ENCODE measurements around the gene RASAL2.

RASAL2 gene

GRCh38 chr1:178093951-178094738 lies at the start of gene RASAL2:
RASAL2 (plus strand) TSS chr1:178094104; CDS start chr1:178094493, 389 bp downstream.
- DNase-seq, result peak; percentile 21 to 22

- DNase-seq, result no peak
These were observed 47.2 kb upstream of the RASAL2 start for GRCh38 chr1:178046591-178047270.

DNA sequence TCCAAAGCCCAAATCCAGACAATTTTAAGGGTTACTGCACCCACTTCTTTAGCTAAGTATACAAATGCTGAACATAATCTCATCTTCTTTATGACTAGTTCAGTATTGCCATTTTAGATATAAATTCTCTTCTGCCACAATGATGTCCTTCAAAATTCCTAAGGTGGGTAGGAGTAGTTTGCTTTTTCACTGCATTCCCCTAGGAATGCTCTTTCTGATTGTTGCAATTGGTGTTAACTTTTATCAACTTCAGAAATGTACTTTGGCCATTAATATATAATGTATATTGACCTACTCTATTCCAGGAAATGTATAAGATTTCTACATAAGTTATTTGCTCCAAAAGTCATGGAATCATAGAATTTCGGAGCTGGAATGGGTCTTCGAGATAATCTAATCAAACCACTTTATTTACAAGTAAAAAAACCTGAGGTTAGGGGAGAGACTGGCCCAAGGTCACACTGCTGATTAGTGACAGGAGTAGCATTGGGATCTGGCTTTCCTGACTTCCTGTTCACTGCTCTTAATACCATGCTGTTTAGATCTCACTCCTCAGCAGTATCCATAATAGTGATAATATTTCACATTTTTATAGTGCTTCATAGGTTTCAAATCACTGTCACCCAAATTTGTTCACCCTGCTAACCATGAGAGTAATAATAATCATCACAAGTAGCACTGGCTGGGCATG lies 46.4 kb upstream of the RASAL2 start:
- DNase-seq, result no peak

DNA sequence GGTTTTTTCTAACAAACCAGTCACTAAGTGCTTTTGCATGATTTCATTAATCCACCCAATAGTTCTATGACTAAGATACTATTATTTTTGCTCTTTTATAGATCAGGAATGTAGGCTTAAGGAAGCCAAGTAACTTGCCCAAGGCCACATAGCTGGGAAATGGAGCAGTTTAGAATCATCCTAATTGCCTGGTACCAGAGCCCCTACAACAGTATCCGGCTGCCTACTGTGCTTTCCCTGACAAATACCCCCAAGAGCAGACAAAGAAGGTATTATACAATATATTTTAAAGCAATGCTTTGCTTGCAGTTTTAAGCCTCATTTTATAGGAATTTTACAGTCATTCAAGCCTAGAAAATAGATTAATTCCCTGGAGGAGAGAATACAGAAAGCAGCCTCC lies 45.5 kb upstream of the RASAL2 start:
- DNase-seq, result no peak

GRCh38 chr1:178048883-178049282 lies 45.0 kb upstream of the RASAL2 start:
- no peak for DNase-seq

- no peak for DNase-seq
These were observed 43.8 kb upstream of the RASAL2 start for GRCh38 chr1:178050084-178050483.

GRCh38 chr1:178051071-178051470 lies 42.8 kb upstream of the RASAL2 start:
- no peak for DNase-seq

GRCh38 chr1:178052650-178053461 lies 41.0 kb upstream of the RASAL2 start:
- no peak for DNase-seq

GRCh38 chr1:178055093-178055492 lies 38.8 kb upstream of the RASAL2 start:
- DNase-seq, result no peak

DNA sequence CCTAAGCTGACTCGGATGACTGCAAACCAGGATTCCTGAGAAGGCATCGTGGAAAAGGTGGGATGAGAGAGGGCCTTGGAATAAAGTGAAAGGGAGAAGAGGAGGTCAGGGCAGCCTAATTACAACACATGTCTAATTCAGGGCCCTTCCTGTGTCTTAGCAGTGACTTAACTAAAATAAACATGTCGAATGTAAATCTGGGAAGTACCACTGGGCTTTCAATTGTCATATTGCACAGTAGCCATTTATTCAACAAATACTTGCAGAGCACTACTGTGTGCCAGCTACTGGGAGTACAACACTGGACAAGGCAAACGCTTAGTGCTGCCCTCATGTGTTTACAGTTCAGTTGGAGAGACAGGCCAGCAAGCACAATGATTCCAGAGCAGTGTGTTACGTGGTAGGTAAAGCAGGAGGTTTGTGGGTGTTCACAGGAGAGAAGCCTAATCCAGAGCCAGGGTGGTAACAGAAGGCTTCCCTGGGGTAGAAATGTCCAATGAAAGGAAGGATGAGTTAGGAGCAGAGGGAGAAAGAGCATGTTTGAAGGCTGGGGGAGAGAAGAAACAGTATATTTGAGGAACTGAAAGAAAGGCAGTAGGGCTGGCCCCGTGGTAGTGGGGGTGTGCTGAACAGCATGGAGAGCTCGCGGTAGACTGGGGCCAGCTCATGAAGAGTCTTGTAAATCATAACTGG lies 38.0 kb upstream of the RASAL2 start:
- no peak for DNase-seq

DNA sequence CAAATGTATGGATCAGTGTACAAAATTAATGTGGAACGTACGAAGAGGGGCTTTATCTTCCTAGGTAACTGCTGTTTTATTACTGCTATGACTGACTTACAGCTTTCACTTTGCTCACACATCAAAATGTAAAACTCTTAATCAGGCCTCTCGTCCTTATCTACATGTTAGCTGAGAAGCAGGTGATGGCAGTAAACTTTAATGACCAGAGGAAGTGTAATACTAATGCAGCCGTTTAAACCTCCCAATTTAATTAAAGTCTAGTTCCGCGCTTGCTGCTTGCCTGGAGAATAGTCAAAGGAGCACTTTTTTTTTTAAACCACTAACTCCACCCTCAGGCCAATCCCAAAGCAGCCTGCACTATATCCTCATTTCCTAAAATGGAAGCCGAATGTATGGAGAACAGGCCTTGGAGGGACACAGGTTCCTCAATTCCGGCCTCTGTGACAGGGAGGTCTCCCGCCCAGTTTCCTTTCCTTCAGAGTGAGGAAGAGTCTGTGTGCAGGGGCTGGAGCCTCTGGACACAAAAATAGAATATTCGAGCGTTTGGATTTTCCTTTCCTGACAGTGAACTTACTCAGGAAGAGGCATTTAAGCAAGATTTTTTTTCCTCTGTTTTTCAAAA lies 36.7 kb upstream of the RASAL2 start:
- no peak for DNase-seq

- DNase-seq, result no peak
These were observed 35.9 kb upstream of the RASAL2 start for GRCh38 chr1:178057912-178058534.

DNA sequence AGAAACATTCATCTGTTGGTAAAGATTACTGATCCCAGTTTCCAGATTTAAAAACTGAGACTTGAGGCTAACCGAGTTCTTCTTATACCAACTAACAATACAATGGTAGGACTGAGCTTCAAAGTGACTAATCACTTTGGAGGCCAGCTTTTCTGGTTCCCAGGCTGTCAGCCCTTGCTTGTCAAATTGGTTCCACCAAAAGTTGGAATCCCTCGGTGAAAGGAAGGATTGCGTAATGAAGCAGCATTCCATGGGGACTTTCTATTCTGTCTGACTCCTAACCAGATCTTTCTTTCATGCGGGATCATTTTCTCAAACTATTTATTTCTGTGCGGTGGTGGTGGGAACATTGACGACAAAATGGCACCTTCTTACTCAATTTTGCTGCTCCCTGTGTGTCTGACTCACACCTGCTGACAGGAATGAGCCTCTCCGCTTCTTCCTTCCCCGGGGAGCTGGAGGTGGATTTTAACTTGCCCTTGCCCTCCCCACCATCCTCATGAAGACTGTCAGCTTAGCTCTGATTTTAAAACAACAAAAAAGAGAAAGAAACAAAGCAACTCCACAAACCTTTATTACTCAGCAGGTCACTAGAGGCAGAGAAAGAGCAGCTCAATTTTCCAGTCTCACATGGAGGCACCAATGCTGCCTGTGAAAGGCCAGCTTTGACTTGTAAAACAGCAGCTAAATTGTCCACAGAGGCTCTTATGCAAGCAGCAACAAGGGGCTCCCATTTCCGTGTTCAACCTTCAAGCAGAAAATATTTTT lies 32.9 kb upstream of the RASAL2 start:
- no peak for DNase-seq

GRCh38 chr1:178061620-178062019 lies 32.3 kb upstream of the RASAL2 start:
- DNase-seq, result no peak

GRCh38 chr1:178064191-178064821 lies 29.6 kb upstream of the RASAL2 start:
- no peak for DNase-seq

DNA sequence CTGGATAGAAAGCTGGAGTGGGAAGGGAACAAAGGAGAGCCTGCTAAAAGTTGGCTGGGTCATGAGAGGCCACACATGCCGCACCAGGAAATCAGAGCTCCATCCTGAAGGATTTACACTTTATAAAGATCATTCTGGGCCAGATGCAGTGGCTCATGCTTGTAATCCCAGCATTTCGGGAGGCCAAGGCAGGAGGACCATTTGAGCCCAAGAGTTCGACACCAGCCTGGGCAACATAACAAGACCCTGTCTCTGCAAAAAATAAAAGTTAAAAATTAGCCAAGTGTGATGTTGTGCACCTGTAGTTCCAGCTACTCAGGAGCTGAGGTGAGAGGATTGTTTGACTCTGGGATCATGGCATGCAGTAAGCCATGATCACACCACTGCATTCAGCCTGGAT lies 28.7 kb upstream of the RASAL2 start:
- no peak for DNase-seq

- DNase-seq, result no peak
These were observed 27.5 kb upstream of the RASAL2 start for GRCh38 chr1:178066296-178066907.

- no peak for DNase-seq
These were observed 26.8 kb upstream of the RASAL2 start for GRCh38 chr1:178066908-178067614.

- DNase-seq, result no peak
These were observed 22.1 kb upstream of the RASAL2 start for GRCh38 chr1:178071811-178072210.

All from activated T-cell treated with anti-CD3 and anti-CD28 coated beads, Interleukin-2, amount 50 U/mL, for 48 hours (primary cell).